GM19324 (cell line): ENCODE results near the gene RHEX.
A peak's percentile ranks its signal among the peaks of the same experiment; 100 is the strongest.

ENCODE experiments used
- ATAC-seq: cut with Tn5 transposase; IDR thresholded peaks from one replicate; pipeline ENCODE4 v1.9.1; 2021; ENCODE audit warnings: mild to moderate bottlenecking, moderate library complexity; ENCODE audit not compliant: unreplicated experiment, low FRiP score

Gene RHEX

GRCh38 chr1:206082831-206083695, 30.1 kb downstream of the RHEX start:
- ATAC-seq, result no peak

GRCh38 chr1:206083750-206084149, 30.8 kb downstream of the RHEX start:
- ATAC-seq, result no peak

- ATAC-seq, result no peak
Measured at GRCh38 chr1:206087091-206087490, 34.1 kb downstream of the RHEX start.

GRCh38 chr1:206089341-206089740, 36.4 kb downstream of the RHEX start:
- ATAC-seq, result no peak

- no peak for ATAC-seq
Measured at GRCh38 chr1:206094024-206094423, 41.1 kb downstream of the RHEX start.

- ATAC-seq, result no peak
Measured at GRCh38 chr1:206097381-206097780, 44.4 kb downstream of the RHEX start.

GRCh38 chr1:206098242-206098919, 45.4 kb downstream of the RHEX start:
- ATAC-seq, result no peak

- no peak for ATAC-seq
Measured at GRCh38 chr1:206100226-206100815, 47.3 kb downstream of the RHEX start.

GRCh38 chr1:206101351-206102045, 48.5 kb downstream of the RHEX start:
- ATAC-seq, result no peak

GRCh38 chr1:206102292-206102936, 49.4 kb downstream of the RHEX start:
- no peak for ATAC-seq

- no peak for ATAC-seq
Measured at GRCh38 chr1:206103979-206104378, 51.0 kb downstream of the RHEX start.

- no peak for ATAC-seq
Measured at GRCh38 chr1:206105464-206105995, 52.6 kb downstream of the RHEX start.

GRCh38 chr1:206106328-206107167, 53.6 kb downstream of the RHEX start:
- ATAC-seq, result peak; percentile 48

GRCh38 chr1:206107168-206107544, 54.2 kb downstream of the RHEX start:
- no peak for ATAC-seq

GRCh38 chr1:206108635-206109034, 55.7 kb downstream of the RHEX start:
- no peak for ATAC-seq

- no peak for ATAC-seq
Measured at GRCh38 chr1:206109718-206110117, 56.7 kb downstream of the RHEX start.

- no peak for ATAC-seq
Measured at GRCh38 chr1:206110161-206110560, 57.2 kb downstream of the RHEX start.

- no peak for ATAC-seq
Measured at GRCh38 chr1:206110820-206111219, 57.8 kb downstream of the RHEX start.

- no peak for ATAC-seq
Measured at GRCh38 chr1:206111271-206111927, 58.4 kb downstream of the RHEX start.
